IMR-90 (cell line): ENCODE measurements around the gene ZMAT5. TPM values are rescaled to one million over a fixed set of nuclear protein-coding genes. Genes with fewer than 3 reads are reported as not detected.

Experiments used
- ATAC-seq: fragments of 200-7000 bp; cut with Tn5 transposase; 2 replicates; pipeline ENCODE4 v1.9.1; 2020; ENCODE audit warnings: low read depth, mild to moderate bottlenecking, moderate library complexity
- BruUV-seq: library from RNA; stranded (reverse); fragments of 400-500 nt; replicated peaks from 2 replicates; lab custom pipeline; 2021; lab: Mats Ljungman, UMichigan
- CTCF ChIA-PET: fragments of 300-600 bp; formaldehyde crosslinking; extraction: SDS; loops from one replicate; lab custom pipeline; 2021; ENCODE audit warnings: antibody characterized with exemption; lab: Yijun Ruan, JAX
- POLR2A ChIA-PET: fragments of 300-600 bp; sonication (Branson Sonifier 250); formaldehyde crosslinking; loops from one replicate; lab custom pipeline; 2022; ENCODE audit warnings: antibody characterized with exemption; ENCODE audit not compliant: unreplicated experiment; lab: Charles Lee
- DNase-seq: peaks from one replicate; pipeline ENCODE4 v3.0.0; 2013
- H2AFZ ChIP-seq: replicated peaks from 2 replicates; pipeline ENCODE3; 2013; ENCODE audit warnings: low read length, mild to moderate bottlenecking; ENCODE audit not compliant: poor library complexity
- H2AK5ac ChIP-seq: 2 replicates; pipeline ENCODE4 v1.6.1; 2013; ENCODE audit warnings: low read depth, low read length, inconsistent platforms
- H2AK9ac ChIP-seq: replicated peaks from 2 replicates; pipeline ENCODE3; 2013; ENCODE audit warnings: mild to moderate bottlenecking, low read depth, low read length, moderate library complexity; ENCODE audit not compliant: poor library complexity
- H2BK120ac ChIP-seq: 2 replicates; pipeline ENCODE4 v1.6.1; 2013; ENCODE audit warnings: low read depth, low read length, inconsistent platforms
- H2BK15ac ChIP-seq: 3 replicates; pipeline ENCODE4 v1.6.1; 2013; ENCODE audit warnings: low read depth, low read length, inconsistent platforms
- H2BK20ac ChIP-seq: 2 replicates; pipeline ENCODE4 v1.6.1; 2013; ENCODE audit warnings: low read depth, mild to moderate bottlenecking, inconsistent platforms, low read length, moderate library complexity
- H2BK5ac ChIP-seq: 2 replicates; pipeline ENCODE4 v1.6.1; 2013; ENCODE audit warnings: mild to moderate bottlenecking, low read depth, low read length, inconsistent platforms; ENCODE audit not compliant: poor library complexity, severe bottlenecking
- H3K14ac ChIP-seq: replicated peaks from 2 replicates; pipeline ENCODE4 v1.6.1; 2013; ENCODE audit warnings: low read depth, low read length, inconsistent platforms
- H3K18ac ChIP-seq: 2 replicates; pipeline ENCODE4 v1.6.1; 2013; ENCODE audit warnings: low read depth, low read length, control low read depth
- H3K23ac ChIP-seq: 2 replicates; pipeline ENCODE4 v1.6.1; 2013; ENCODE audit warnings: low read depth, low read length, inconsistent platforms
- H3K27ac ChIP-seq: 2 replicates; pipeline ENCODE4 v1.5.1; 2013; ENCODE audit warnings: mild to moderate bottlenecking, control low read depth, low read length; ENCODE audit not compliant: insufficient read depth
- H3K27me3 ChIP-seq: 2 replicates; pipeline ENCODE4 v1.6.1; 2013; ENCODE audit warnings: low read length; ENCODE audit not compliant: control insufficient read depth, insufficient read depth
- H3K36me3 ChIP-seq: 2 replicates; pipeline ENCODE4 v1.6.1; 2013; ENCODE audit warnings: low read length, mixed read lengths; ENCODE audit not compliant: control insufficient read depth, insufficient read depth
- H3K4ac ChIP-seq: 2 replicates; pipeline ENCODE4 v1.6.1; 2013; ENCODE audit warnings: low read depth, low read length, inconsistent platforms
- H3K4me1 ChIP-seq: 2 replicates; pipeline ENCODE4 v1.6.1; 2013; ENCODE audit warnings: low read length, mixed read lengths; ENCODE audit not compliant: control insufficient read depth, insufficient read depth
- H3K4me2 ChIP-seq: 2 replicates; pipeline ENCODE4 v1.6.1; 2013; ENCODE audit warnings: low read depth, mild to moderate bottlenecking, control low read depth, low read length, moderate library complexity
- H3K4me3 ChIP-seq: 2 replicates; pipeline ENCODE4 v1.5.1; 2013; ENCODE audit warnings: low read depth, mild to moderate bottlenecking, control low read depth, low read length, moderate library complexity; ENCODE audit not compliant: insufficient read depth
- H3K56ac ChIP-seq: 2 replicates; pipeline ENCODE4 v1.6.1; 2013; ENCODE audit warnings: low read length, inconsistent platforms; ENCODE audit not compliant: insufficient read depth; ENCODE audit errors: extremely low read depth
- H3K79me1 ChIP-seq, 2 experiments: 2 replicates each; pipeline ENCODE4 v1.6.1; 2013; ENCODE audit warnings: low read length in 2 of 2, inconsistent platforms in 1 of 2, low read depth in 1 of 2
- H3K9ac ChIP-seq: 2 replicates; pipeline ENCODE4 v1.6.1; 2013; ENCODE audit warnings: low read depth, low read length, control low read depth
- H3K9me1 ChIP-seq: 2 replicates; pipeline ENCODE4 v1.6.1; 2013; ENCODE audit warnings: low read length, inconsistent platforms; ENCODE audit not compliant: insufficient read depth
- H3K9me3 ChIP-seq: 2 replicates; pipeline ENCODE4 v1.6.1; 2013; ENCODE audit warnings: low read length; ENCODE audit not compliant: control insufficient read depth, insufficient read depth
- H4K20me1 ChIP-seq: 2 replicates; pipeline ENCODE4 v1.6.1; 2013; ENCODE audit warnings: low read length, inconsistent platforms; ENCODE audit not compliant: insufficient read depth
- H4K5ac ChIP-seq: 2 replicates; pipeline ENCODE4 v1.6.1; 2013; ENCODE audit warnings: mild to moderate bottlenecking, low read depth, low read length, control low read depth
- H4K8ac ChIP-seq, 2 experiments: 2 replicates each; pipeline ENCODE4 v1.6.1; 2013; ENCODE audit warnings: low read depth in 2 of 2, low read length in 2 of 2, control low read depth in 1 of 2, inconsistent platforms in 1 of 2
- H4K91ac ChIP-seq: 2 replicates; pipeline ENCODE4 v1.6.1; 2013; ENCODE audit warnings: low read depth, low read length, inconsistent platforms; ENCODE audit not compliant: insufficient read depth
- BHLHE40 ChIP-seq: fragments of 150-350 bp; IDR thresholded peaks from 2 replicates; pipeline ENCODE4 v1.6.1; 2016; ENCODE audit warnings: mild to moderate bottlenecking, low read depth, low read length
- CEBPB ChIP-seq: IDR thresholded peaks from 2 replicates; pipeline ENCODE4 v1.6.1; 2012; ENCODE audit warnings: low read depth, low read length, improper control_type of control experiment
- CHD1 ChIP-seq: IDR thresholded peaks from 2 replicates; pipeline ENCODE4 v1.6.1; 2012; ENCODE audit warnings: low read depth, low read length, improper control_type of control experiment
- CTCF ChIP-seq: conservative IDR thresholded peaks from 2 replicates; pipeline ENCODE4 v1.5.1; 2012; ENCODE audit warnings: mild to moderate bottlenecking, low read depth, low read length, improper control_type of control experiment
- ELK1 ChIP-seq: fragments of 150-350 bp; IDR thresholded peaks from 2 replicates; pipeline ENCODE4 v1.6.1; 2016; ENCODE audit warnings: low read depth, mild to moderate bottlenecking, low read length, moderate library complexity, borderline replicate concordance
- FOS ChIP-seq: fragments of 150-350 bp; IDR thresholded peaks from 2 replicates; pipeline ENCODE4 v1.6.1; 2016; ENCODE audit warnings: low read depth, low read length
- MAFK ChIP-seq: IDR thresholded peaks from 2 replicates; pipeline ENCODE4 v1.6.1; 2012; ENCODE audit warnings: low read depth, low read length, improper control_type of control experiment
- MAZ ChIP-seq: IDR thresholded peaks from 2 replicates; pipeline ENCODE4 v1.6.1; 2012; ENCODE audit warnings: low read depth, mild to moderate bottlenecking, low read length, improper control_type of control experiment, moderate library complexity, borderline replicate concordance
- MXI1 ChIP-seq: IDR thresholded peaks from 2 replicates; pipeline ENCODE4 v1.6.1; 2012; ENCODE audit warnings: low read depth, mild to moderate bottlenecking, low read length, moderate library complexity, borderline replicate concordance
- NFE2L2 ChIP-seq: fragments of 150-350 bp; IDR thresholded peaks from 2 replicates; pipeline ENCODE4 v1.6.1; 2016; ENCODE audit warnings: low read depth, mild to moderate bottlenecking, low read length
- POLR2A ChIP-seq: IDR thresholded peaks from 2 replicates; pipeline ENCODE4 v1.6.1; 2012; ENCODE audit warnings: mild to moderate bottlenecking, low read depth, low read length
- RAD21 ChIP-seq: IDR thresholded peaks from 2 replicates; pipeline ENCODE4 v1.6.1; 2012; ENCODE audit warnings: low read length, improper control_type of control experiment
- RCOR1 ChIP-seq: IDR thresholded peaks from 2 replicates; pipeline ENCODE4 v1.6.1; 2012; ENCODE audit warnings: mild to moderate bottlenecking, low read length, improper control_type of control experiment; ENCODE audit not compliant: insufficient replicate concordance
- RFX5 ChIP-seq: IDR thresholded peaks from 2 replicates; pipeline ENCODE4 v1.8.0; 2012; ENCODE audit warnings: low read depth, mild to moderate bottlenecking, low read length, moderate library complexity
- SMC3 ChIP-seq: fragments of 150-350 bp; IDR thresholded peaks from 2 replicates; pipeline ENCODE4 v1.6.1; 2016; ENCODE audit warnings: low read depth, mild to moderate bottlenecking, antibody characterized with exemption, low read length, moderate library complexity
- USF2 ChIP-seq: fragments of 150-350 bp; IDR thresholded peaks from 2 replicates; pipeline ENCODE4 v1.6.1; 2017; ENCODE audit warnings: mild to moderate bottlenecking, antibody characterized with exemption, low read length, low read depth
- WGBS, 2 experiments: methylation state at CpG; one replicate each; pipeline versions ENCODE4 v1.1.5 to v1.1.7; 2013; ENCODE audit warnings: missing lambda C conversion rate in 2 of 2; ENCODE audit not compliant: insufficient read length in 1 of 2; ENCODE audit errors: extremely low coverage in 2 of 2; 5-methylcytosine and 5-hydroxymethylcytosine counted together
- dilution Hi-C: fragments of 300-500 bp; cut with HindIII; formaldehyde crosslinking; loops from one replicate; pipeline ENCODE4 v1.14.3; 2018; ENCODE audit warnings: low sequenced_read_pairs; ENCODE audit not compliant: unreplicated experiment
- in situ Hi-C: fragments of 300-500 bp; cut with MboI; formaldehyde crosslinking; loops from 3 replicates; pipeline ENCODE4 v1.14.3; 2019; ENCODE audit warnings: low sequenced_read_pairs, inconsistent platforms, mixed read lengths
- intact Hi-C: fragments of 100-400 bp; cut with micrococcal nuclease; formaldehyde crosslinking; loops from 2 replicates; pipeline ENCODE4 v1.10.0; 2022
- polyA plus RNA-seq, 3 experiments: library from polyadenylated mRNA; depleted of rRNA; stranded (reverse); fragments of >200 nt; gene quantifications; 2 replicates each; pipeline ENCODE4 v1.2.3, GENCODE V29; 2012; ENCODE audit warnings: low replicate concordance in 1 of 3
- total RNA-seq: library from RNA; depleted of rRNA; stranded (reverse); fragments of >200 nt; gene quantifications from 2 replicates; pipeline ENCODE4 v1.2.3, GENCODE V29; 2012

Gene ZMAT5
- total and polyA plus RNA-seq, 2 of the 4 experiments (the other 2 are of a cell fraction) = 21.7 to 31.8 TPM

- Histone ChIP-seq H2AFZ (no peak overlapping the region), H3K9ac (no peak overlapping the region), H3K4me1 (no peaks in the 10 kb centered on the region), H2BK120ac (no peak overlapping the region), H2AK5ac (no peak overlapping the region), H3K4me3 (no peak overlapping the region), H3K14ac (no peak overlapping the region), H4K8ac (no peak overlapping the region), H3K18ac (no peak overlapping the region), H4K5ac (no peak overlapping the region), H2BK15ac (no peak overlapping the region), H3K56ac (no peak overlapping the region), H3K9me1 (0 out of 2 replicates have a peak, but pooled peaks cover 2% of the 10 kb centered on the region), H4K20me1 (no peaks in the 10 kb centered on the region; the same call in 1 of the 2 replicates), H2BK5ac (no peak overlapping the region), H2BK20ac (no peak overlapping the region), H4K91ac (no peak overlapping the region), H3K9me3 (no peaks in the 10 kb centered on the region), H2AK9ac (no peak overlapping the region), H3K27ac (no peak overlapping the region), H3K4ac (no peak overlapping the region), H3K79me1 (peaks cover 5 to 17% of the 10 kb centered on the region in 2 experiments; a peak in 3 of 4 replicates), H3K23ac (no peak overlapping the region), H3K4me2 (no peak overlapping the region), H3K36me3 (0 out of 2 replicates have a peak, but pooled peaks cover 2% of the 10 kb centered on the region), H3K27me3 (no peaks in the 10 kb centered on the region)
- WGBS, 2 experiments = 63% methylated on average over 3 of the region's 7 CpGs; no CpG with 5 or more reads in 1 of the 2 experiments
- dilution Hi-C loops (no loop called here), in situ Hi-C loops (no loop called here), intact Hi-C loops (no loop called here)
- POLR2A ChIA-PET = no interaction called here
- TF ChIP-seq CEBPB (no peak), CHD1 (no peak), MXI1 (no peak), MAFK (no peak), RAD21 (no peak), MAZ (no peak), POLR2A (no peak), FOS (no peak), RCOR1 (no peak), SMC3 (no peak), RFX5 (no peak), BHLHE40 (no peak), NFE2L2 (no peak), USF2 (no peak), ELK1 (no peak), CTCF (no peak)
- DNase-seq = no peak
- BruUV-seq = no TSS peak
- no peak for ATAC-seq
- CTCF ChIA-PET = no interaction called here
These were observed 10.5 kb downstream of the ZMAT5 start for GRCh38 chr22:29756341-29756740.
